HG03108 (cell line): Measurements from ENCODE around the gene CUL3.
"Not testable (repeated sequence)": the region's sequence is repeated elsewhere in the genome, so short reads cannot be mapped to it uniquely, and the experiment has no call there.

Experiments used
- ATAC-seq: cut with Tn5 transposase; IDR thresholded peaks from one replicate; pipeline ENCODE4 v1.9.1; 2021; ENCODE audit warnings: moderate library complexity; ENCODE audit not compliant: unreplicated experiment

The CUL3 gene

GRCh38 chr2:224585211-224586088 lies at the start of gene CUL3:
CUL3 (minus strand) TSS chr2:224585363; CDS start chr2:224585009, 354 bp downstream.
- ATAC-seq, result peak; percentile 70

GRCh38 chr2:224630659-224631550 lies 45.7 kb upstream of the CUL3 start:
- ATAC-seq, result no peak

- no peak for ATAC-seq
These were observed 43.3 kb upstream of the CUL3 start for GRCh38 chr2:224628416-224628815.

- no peak for ATAC-seq
These were observed 41.6 kb upstream of the CUL3 start for GRCh38 chr2:224626735-224627134.

- no peak for ATAC-seq
These were observed 28.6 kb upstream of the CUL3 start for GRCh38 chr2:224613543-224614286.

- no peak for ATAC-seq
These were observed 27.4 kb upstream of the CUL3 start for GRCh38 chr2:224612578-224612977.

GRCh38 chr2:224611938-224612337 lies 26.8 kb upstream of the CUL3 start:
- no peak for ATAC-seq

- no peak for ATAC-seq
These were observed 22.9 kb upstream of the CUL3 start for GRCh38 chr2:224608104-224608503.

- ATAC-seq, result not testable (repeated sequence)
These were observed 18.8 kb upstream of the CUL3 start for GRCh38 chr2:224603746-224604500.

- not testable (repeated sequence) for ATAC-seq
These were observed 17.7 kb upstream of the CUL3 start for GRCh38 chr2:224602778-224603375.

- ATAC-seq, result no peak
These were observed 16.8 kb upstream of the CUL3 start for GRCh38 chr2:224601923-224602322.

- no peak for ATAC-seq
These were observed 13.5 kb upstream of the CUL3 start for GRCh38 chr2:224598678-224599077.

GRCh38 chr2:224596289-224596688 lies 11.1 kb upstream of the CUL3 start:
- ATAC-seq, result no peak

GRCh38 chr2:224595518-224595917 lies 10.4 kb upstream of the CUL3 start:
- no peak for ATAC-seq

- ATAC-seq, result no peak
These were observed 9.7 kb upstream of the CUL3 start for GRCh38 chr2:224594840-224595239.

- no peak for ATAC-seq
These were observed 6.1 kb upstream of the CUL3 start for GRCh38 chr2:224591220-224591619.

- ATAC-seq, result no peak
These were observed 1.0 kb upstream of the CUL3 start for GRCh38 chr2:224586127-224586695.

GRCh38 chr2:224584785-224585210 lies 365 bp downstream of the CUL3 start:
- ATAC-seq, result peak; percentile 19

- no peak for ATAC-seq
These were observed 915 bp downstream of the CUL3 start for GRCh38 chr2:224584111-224584784.
